HG03442 (cell line): ENCODE results near the gene DNAH12.
"Not testable (repeated sequence)": the region's sequence is repeated elsewhere in the genome, so short reads cannot be mapped to it uniquely, and the experiment has no call there.

Experiments
- ATAC-seq: cut with Tn5 transposase; IDR thresholded peaks from one replicate; pipeline ENCODE4 v1.9.1; 2021; ENCODE audit warnings: mild to moderate bottlenecking, moderate library complexity; ENCODE audit not compliant: unreplicated experiment

DNAH12 gene

DNA sequence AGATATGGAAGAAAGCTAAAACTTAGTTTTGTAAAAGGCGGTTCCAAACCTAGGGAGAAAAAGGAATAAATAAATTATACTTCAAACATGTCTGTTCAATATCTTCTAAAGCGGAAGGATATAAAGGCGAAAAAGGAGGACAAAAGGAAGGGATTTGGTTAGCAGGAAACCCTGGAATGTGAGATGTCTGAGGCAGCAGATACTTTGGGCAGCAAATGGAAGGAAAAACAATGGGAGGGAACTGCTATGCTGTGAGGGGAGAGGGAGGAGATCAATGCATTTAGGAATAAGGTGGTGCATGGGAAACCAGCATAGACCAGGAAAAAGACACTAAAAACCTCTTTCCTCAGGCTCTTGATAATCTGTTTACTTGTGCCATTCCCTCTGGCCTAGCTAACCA lies 120.8 kb downstream of the DNAH12 start:
- ATAC-seq: no peak

DNA sequence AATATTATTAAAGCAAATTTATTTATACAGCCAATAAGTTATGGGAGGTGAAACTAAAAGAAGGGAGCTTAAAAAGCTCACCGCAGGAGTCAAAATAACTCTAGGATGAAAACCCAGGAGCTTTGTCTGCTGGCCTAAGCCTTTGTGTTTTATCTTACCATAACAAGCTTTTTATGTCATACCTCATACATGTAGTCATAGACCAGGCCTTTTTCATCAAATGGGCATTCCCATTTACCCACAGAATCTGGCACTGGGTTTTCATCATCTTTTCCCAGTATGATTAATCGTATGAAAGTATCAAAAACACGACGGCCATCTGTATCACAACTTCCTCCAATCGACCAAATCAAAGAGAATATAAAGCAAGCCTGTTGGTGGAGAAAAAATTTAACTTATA lies 122.8 kb downstream of the DNAH12 start:
- ATAC-seq: no peak

DNA sequence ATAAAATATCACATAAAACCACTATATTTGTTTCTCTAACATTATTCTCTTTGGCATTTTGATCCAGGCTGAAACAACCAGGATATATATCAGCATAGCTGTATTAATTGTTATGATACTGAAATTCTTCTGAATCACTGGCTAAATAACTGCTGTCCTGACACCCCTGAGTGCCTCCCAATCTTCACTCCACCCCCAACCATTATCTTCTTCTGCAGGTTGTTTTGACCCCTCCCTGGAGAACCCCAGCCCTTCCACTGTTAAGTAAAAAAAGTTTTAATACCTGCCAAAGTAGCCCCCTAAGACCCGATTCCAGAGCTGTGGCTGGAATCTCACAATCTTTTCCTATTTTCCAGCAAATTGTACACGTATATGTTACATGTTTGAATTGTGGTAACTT lies 124.1 kb downstream of the DNAH12 start:
- no peak for ATAC-seq

DNA sequence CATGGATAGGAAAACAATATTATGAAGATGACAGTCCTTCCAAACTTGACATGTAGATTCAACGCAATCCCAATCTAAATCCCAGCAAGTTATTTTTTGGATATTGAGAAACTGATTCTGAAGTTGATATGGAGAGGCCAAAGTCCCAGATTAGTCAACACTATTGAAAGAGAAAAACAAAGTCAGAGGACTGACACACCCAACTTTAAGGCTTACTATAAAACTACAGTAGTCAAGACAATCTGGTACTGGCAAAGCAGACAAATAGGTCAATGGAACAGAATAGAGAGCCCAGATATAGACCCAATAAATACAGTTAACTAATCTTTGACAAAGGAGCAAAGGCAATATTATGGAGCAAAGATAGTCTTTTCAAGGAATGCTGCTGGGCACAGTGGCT lies 132.4 kb downstream of the DNAH12 start:
- no peak for ATAC-seq

DNA sequence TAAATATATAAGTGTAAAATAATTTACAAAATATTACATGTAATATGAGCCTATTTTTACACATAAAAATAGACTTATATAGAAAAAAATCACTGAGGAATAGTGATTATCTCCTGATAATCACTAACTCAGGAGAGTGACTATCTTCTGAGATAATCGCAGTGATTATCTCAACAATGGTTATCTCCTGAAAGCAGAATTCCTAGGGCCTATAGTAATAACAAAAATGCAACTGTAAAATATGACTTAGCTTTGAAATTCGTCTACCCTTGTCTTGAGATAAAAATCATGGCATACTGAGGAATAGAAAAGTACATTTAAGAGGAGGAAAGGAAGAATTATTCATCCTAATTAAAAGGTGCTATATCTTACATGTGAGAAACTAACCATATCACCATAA lies 134.7 kb downstream of the DNAH12 start:
- no peak for ATAC-seq

DNA sequence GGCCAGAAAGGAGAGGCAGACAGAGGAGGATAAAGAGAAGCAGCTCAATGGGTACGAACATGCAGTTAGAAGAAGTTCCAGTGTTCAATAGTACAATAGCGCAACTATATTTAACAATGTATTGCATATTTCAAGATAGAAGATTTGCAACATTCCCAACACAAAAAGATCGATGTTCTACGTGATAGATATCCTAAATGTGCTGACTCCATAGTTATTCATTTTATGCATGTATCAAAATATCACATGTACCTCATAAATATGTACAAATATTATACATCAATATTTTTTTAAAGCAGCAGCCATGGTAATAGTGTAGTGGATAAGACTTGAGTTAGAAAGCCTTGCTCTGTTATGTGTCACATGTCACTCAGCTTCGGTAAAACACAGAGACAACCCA lies 141.5 kb downstream of the DNAH12 start:
- ATAC-seq: no peak

DNA sequence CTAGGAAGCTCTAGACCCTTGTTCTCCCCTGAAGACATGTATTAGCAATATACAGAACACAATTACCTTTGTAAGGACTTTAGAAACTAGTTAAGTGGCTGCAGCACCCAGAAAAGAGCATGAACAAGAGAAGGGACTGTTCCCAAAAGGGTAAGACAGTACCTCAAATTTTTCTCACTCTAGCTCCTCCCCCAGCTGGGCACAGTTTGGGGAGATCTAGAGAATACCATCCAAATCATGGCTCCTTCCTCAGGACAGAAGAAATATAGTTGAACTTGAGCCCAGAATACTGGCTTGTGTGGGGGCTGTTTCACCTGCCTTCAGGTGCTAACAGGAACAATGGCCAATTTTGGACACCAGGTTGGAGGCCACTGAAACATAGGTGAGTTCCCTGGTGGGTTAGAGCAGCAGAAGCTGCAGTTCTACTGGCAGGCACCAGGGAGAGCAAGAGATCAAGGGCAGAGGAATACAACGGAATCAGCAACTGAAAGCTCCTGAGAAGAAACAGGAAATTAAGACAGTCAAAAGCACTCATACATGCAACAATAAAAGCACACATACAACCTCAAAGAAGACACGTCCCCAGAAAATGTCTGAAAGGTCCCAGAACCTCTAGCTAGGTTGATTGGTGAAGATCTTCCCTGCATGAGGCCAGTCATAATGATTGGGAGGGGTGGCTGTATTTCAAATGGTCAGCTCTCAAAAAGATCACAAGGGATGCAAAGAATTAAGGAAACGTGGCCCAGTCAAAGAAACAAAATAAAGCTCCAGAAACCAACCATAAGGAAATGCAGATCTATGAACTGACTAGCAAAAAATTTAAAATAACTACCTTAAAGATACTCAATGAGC lies 146.7 kb downstream of the DNAH12 start:
- peak; percentile 93 for ATAC-seq

DNA sequence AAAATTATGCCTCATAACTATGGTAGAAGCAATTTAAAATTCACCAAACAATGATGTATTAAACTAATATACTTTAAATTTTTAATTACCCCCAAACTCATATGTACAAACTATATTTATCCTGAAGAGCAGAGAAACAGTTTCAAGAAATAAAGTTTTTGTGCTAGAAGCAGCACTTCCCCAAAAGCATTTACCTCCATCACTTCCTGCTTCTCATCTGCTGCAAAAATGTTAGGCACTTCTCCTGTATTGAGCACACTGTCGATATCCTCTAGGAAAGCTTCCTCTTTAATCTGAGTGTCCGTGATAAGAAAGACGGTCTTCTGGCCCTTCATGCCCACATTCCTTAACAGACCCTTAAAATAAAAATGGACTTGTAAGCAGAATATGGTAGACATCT lies 150.2 kb downstream of the DNAH12 start:
- ATAC-seq: no peak

DNA sequence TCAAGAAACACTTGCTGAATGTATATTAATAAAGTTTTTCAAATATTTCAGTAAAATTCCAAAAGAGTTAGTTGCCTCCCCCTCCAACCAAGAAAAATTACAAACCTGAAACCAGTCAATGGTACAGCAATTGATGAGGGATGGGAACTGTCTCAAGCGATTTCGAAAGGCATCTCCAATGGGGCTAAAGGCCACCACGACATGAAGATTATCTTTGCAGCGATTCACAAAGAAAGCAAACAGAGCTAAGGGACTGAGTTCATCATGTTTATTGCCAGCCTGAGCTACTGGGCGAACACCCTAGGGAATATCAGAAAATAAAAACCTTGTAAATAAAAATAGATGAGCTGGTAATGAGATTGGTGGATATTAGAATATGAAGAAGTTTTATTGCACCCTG lies 152.4 kb downstream of the DNAH12 start:
- ATAC-seq: no peak

DNA sequence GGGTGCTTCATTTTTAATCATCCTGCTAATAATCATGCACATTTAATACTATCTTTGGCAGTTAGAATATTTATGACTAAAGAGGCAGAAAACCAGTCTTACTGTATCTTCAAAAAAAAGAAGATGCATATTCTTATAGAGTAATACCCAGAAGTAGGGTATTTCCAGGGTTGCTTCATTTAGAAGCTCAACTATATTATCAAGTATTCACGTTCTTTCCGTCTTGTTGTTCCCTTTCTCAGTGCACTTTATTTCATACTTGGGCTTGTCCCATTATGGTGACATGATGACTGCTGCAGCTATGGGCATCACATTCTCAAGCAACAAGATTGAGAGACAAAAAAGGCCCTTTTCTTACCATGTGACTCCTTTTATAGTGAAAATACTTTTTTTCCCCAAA lies 154.9 kb downstream of the DNAH12 start:
- no peak for ATAC-seq

DNA sequence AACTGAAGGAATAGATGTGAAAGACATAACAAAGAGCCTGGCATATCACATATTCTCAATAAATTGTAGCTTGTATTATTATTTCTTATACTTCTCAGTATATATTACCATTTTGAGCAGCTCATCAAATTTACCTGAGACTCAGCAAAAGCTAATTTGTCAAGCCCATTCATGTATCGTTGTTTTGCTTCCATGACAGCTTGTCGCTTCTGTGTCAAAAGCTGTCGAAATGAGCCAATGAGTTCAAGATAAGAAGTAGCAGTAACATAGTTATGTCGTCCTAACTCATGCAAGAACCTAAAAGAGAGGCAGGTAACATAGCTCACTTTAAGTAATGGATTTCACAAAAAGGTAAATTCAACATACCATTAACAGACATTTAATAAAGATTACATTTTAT lies 157.8 kb downstream of the DNAH12 start:
- no peak for ATAC-seq

DNA sequence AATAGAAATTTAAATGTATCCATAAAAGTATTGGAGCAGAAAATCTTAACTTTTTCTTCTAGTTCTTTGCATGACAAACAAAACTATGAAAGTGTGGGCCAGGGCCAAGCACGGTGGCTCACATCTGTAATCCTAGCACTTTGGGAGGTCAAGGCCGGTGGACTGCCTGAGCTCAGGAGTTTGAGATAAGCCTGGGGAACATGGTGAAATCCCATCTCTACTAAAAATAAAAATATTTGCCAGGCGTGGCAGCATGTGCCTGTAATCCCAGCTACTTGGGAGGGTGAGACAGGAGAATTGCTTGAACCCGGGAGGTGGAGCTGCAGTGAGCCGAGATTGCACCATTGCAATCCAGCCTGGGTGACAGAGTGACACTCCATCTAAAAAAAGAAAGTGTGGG lies 158.6 kb downstream of the DNAH12 start:
- ATAC-seq: no peak

DNA sequence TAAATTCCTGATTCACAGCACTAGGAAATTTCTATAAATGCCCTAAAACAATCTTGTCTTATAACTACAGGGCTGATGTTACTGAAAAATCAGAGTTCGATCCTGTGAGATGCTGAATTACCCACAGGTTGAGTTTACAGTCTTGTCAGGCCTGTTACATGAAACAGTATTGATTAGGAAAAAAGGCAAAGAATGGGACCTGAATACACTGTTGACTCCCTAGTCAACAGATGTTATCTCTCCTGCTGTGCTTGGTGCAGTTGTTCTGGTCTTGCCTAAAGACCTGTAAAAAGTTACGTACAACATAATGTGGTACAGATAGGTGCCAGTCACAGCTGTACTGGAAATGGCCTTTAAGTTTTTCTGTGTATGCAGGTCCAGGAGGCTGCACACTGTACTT lies 160.3 kb downstream of the DNAH12 start:
- ATAC-seq: no peak

DNA sequence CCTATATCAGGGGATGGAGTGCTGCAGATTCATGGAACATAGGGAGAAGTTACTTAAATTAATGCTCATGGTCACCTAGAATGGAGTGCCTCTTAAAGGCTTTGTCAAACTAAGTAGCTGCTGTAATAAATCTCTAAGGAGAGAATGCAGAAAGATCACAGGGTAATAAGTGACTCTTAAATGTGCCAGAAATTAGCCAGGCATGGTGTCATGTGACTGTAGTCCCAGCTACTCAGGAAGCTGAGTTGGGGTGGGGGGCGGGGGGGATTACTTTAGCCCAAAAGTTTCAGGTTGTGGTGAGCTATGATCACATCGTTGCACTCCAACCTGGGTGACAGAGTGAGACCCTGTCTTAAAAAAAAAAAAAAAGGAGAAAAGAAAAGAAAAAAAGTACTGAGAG lies 160.7 kb downstream of the DNAH12 start:
- no peak for ATAC-seq

DNA sequence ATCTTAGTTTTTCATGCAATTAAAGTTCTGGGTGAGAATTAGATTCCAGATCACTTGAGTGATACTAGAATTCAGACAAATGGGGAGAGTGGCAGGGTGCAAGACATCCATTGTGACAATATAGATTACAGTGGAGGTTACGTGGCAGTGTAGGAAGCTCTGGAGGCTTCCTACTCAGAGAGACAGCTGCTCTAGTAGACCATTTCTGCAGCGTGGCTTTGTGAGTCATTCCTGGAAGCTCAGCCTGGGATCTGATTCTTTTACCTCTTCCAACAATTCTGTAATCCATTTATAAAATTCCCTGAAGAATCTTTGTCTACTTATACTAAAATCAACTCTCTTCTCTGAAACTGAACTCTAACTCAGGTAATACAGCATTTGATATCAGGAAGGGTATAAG lies 161.2 kb downstream of the DNAH12 start:
- ATAC-seq: no peak

DNA sequence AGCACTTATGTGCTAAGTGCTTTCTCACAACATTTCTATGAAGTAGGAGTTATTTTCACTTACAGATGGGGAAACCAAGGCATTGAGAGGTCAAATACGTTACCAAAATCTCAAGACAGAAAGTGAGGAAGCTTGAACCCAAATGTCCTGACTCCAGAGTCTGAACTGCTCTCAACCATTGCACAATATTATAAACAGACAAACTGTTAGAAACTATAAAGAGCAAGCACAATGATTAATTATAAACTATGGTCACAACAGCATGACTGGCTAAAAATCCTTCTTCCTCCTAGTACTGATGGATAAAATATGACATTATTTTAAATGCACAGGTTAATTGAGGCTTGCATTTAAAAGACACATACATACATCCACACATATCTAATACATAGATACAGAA lies 173.8 kb downstream of the DNAH12 start:
- no peak for ATAC-seq

DNA sequence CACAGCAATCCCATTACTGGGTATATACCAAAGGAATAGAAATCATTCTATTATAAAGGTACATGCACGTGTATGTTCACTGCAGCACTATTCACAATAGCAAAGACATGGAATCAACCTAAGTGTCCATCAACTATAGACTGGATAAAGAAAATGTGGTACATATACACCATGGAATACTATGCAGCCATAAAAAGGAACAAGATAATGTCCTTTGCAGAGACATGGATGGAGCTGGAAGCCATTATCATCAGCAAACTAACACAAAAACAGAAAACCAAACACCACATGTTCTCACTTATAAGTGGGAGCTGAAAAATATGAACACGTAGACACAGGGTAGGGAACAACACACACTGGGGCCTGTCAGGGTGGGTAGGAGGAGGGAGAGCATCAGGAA lies 179.1 kb downstream of the DNAH12 start:
- not testable (repeated sequence) for ATAC-seq

DNA sequence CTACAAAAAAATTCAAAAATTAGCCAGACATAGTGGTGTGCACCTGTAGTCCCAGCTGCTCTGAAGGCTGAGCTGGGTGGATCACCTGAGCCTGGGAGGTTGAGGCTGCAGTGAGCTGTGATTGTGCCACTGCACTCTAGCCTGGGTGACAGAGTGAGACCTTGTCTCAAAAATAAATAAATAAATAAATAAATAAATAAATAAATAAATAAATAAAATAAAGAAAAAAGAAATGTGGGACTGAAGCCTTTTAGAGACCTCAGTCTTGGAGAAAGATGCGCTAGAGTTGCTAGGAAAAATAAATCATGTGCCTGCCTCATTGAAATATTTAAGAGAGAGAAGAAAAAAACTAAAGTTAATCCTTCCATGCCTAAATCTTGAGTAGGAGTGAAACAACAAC lies 187.9 kb downstream of the DNAH12 start:
- not testable (repeated sequence) for ATAC-seq

DNA sequence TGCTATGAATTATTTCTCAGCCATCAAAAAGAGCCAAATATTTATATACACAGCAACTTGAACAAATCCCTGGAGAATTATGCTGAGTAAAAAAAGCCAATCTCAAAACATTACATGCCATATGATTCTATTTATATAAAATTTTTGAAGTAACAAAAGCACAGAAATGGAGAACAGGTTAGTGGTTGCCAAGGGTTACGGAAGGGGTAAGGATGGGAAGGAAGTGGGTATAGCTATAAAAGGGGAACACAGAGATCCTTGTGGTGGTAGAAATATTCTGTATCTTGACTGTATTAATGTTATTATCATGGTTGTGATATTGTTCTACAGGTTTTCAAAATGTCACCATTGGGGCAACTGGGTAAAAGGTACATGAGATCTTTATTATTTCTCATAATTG lies 189.4 kb downstream of the DNAH12 start:
- ATAC-seq: no peak

DNA sequence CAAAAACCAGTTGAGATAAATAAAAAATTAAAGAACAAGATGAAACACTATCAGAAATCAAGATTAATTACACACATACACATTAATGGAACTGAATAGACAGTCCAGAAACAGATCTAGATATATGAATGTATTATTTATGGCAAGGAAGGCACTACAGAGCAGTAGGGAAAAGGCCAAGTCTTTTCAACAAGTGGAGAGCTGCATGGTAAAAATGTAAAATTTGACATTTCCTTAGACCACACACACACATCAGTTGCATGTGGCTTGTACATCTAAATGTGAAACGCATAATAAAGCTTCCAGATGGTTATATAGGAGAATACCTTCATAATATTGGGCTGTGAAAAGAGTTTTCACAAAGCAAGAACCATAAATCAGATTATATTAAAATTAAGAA lies 193.9 kb downstream of the DNAH12 start:
- no peak for ATAC-seq

DNA sequence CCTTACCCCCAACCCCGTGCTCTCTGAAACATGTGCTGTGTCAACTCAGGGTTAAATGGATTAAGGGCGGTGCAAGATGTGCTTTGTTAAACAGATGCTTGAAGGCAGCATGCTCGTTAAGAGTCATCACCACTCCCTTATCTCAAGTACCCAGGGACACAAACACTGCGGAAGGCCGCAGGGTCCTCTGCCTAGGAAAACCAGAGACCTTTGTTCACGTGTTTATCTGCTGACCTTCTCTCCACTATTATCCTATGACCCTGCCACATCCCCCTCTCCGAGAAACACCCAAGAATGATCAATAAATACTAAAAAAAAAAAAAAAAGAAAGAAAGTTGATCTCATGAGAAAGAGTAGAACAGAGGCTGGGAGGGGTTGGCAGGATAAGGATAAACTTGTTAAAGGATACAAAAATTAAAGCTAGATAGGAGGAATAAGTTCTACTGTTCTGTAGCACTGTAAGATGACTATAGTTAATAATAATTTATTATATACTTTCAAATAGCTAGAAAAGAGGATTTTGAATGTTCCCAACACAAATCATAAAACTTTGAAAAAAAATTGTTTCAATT lies 205.0 kb downstream of the DNAH12 start:
- ATAC-seq: not testable (repeated sequence)

DNA sequence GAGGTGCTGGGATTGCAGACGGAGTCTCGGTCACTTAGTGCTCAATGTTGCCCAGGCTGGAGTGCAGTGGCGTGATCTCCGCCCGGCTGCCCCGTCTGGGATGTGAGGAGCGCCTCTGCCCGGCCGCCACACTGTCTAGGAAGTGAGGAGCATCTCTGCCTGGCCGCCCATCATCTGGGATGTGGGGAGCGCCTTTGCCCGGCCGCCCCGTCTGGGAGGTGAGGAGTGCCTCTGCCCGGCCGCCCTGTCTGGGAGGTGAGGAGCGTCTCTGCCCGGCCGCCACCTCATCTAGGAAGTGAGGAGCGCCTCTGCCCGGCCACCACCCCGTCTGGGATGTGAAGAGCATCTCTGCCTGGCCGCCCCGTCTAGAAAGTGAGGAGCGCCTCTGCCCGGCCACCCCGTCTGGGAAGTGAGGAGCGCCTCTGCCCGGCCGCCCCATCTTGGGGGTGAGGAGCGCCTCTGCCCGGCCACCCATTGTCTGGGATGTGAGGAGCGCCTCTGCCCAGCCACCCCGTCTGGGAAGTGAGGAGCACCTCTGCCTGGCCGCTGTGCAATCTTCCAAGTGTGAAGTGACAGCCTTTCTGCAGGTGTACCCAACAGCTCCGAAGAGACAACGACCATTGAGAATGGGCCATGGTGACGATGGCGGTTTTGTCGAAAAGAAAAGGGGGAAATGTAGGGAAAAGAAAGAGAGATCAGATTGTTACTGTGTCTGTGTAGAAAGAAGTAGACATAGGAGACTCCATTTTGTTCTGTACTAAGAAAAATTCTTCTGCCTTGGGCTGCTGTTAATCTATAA lies 205.7 kb downstream of the DNAH12 start:
- ATAC-seq: not testable (repeated sequence)
